ENCODE results near the gene PARN.
"Not testable (repeated sequence)": the region's sequence is repeated elsewhere in the genome, so short reads cannot be mapped to it uniquely, and the experiment has no call there.

DNA sequence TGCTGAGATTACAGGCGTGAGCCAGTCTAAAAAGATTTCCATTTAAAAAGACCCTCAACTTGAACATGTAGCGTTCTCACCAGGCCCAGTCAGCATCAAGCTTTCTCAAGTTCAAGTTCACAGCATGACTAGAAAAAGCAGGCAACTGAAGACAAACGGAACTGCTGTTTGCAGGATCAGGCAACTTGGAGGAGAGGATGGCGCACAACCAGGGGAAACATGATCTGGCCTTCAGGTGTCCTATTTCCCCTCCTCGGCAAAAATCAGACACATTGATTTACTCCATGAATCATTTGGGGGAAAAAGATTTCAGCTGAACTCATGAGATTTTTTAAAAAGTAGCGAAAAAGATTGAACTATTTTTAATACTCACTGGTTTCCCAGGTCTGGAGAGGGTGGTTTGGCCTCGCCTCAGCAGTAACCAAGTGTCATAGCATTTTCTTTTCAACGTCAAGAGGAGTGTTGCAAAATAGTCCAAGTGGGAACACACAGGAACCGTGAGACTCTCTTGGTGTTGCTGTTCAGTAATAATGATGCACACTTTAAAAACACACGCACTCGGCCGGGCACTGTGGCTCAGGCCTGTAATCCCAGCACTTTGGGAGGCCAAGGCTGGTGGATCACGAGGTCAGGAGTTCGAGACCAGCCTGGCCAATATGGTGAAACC lies 201.0 kb downstream of the PARN start:
- TF ChIP-seq, protein P1, sequence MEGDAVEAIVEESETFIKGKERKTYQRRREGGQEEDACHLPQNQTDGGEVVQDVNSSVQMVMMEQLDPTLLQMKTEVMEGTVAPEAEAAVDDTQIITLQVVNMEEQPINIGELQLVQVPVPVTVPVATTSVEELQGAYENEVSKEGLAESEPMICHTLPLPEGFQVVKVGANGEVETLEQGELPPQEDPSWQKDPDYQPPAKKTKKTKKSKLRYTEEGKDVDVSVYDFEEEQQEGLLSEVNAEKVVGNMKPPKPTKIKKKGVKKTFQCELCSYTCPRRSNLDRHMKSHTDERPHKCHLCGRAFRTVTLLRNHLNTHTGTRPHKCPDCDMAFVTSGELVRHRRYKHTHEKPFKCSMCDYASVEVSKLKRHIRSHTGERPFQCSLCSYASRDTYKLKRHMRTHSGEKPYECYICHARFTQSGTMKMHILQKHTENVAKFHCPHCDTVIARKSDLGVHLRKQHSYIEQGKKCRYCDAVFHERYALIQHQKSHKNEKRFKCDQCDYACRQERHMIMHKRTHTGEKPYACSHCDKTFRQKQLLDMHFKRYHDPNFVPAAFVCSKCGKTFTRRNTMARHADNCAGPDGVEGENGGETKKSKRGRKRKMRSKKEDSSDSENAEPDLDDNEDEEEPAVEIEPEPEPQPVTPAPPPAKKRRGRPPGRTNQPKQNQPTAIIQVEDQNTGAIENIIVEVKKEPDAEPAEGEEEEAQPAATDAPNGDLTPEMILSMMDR (IDR thresholded peaks at IDR 0.05) = not testable (repeated sequence)
- TF ChIP-seq POLR2AphosphoS5 (IDR thresholded peaks at IDR 0.05) = not testable (repeated sequence)

Measured in breast epithelium (tissue), 3 donors.